ENCODE data around the gene MAGEA8. TPM values are rescaled to one million over a fixed set of nuclear protein-coding genes. Genes with fewer than 3 reads are reported as not detected.
"Not testable (repeated sequence)": the region's sequence is repeated elsewhere in the genome, so short reads cannot be mapped to it uniquely, and the experiment has no call there.

Gene MAGEA8
- total and polyA plus RNA-seq, 8 donors, result 0.15 to 0.45 (median 0.31) TPM; not detected in 2

- DNase-seq, result no peak
- ATAC-seq, result no peak
- no peak overlapping the region for H3K4me3 ChIP-seq
- H3K9me3 ChIP-seq, result no peaks in the 10 kb centered on the region
- no peaks in the 10 kb centered on the region for H3K27me3 ChIP-seq
- intact Hi-C loops (cut with DNase I), result no loop called here
- H3K27ac ChIP-seq, result no peak overlapping the region
- H3K4me1 ChIP-seq, result no peaks in the 10 kb centered on the region
- H3K36me3 ChIP-seq, result no peaks in the 10 kb centered on the region
- TF ChIP-seq, protein P1, sequence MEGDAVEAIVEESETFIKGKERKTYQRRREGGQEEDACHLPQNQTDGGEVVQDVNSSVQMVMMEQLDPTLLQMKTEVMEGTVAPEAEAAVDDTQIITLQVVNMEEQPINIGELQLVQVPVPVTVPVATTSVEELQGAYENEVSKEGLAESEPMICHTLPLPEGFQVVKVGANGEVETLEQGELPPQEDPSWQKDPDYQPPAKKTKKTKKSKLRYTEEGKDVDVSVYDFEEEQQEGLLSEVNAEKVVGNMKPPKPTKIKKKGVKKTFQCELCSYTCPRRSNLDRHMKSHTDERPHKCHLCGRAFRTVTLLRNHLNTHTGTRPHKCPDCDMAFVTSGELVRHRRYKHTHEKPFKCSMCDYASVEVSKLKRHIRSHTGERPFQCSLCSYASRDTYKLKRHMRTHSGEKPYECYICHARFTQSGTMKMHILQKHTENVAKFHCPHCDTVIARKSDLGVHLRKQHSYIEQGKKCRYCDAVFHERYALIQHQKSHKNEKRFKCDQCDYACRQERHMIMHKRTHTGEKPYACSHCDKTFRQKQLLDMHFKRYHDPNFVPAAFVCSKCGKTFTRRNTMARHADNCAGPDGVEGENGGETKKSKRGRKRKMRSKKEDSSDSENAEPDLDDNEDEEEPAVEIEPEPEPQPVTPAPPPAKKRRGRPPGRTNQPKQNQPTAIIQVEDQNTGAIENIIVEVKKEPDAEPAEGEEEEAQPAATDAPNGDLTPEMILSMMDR (IDR thresholded peaks at IDR 0.05), result no peak
These were observed 28.6 kb downstream of the MAGEA8 start for GRCh38 chrX:149909324-149910177.

DNA sequence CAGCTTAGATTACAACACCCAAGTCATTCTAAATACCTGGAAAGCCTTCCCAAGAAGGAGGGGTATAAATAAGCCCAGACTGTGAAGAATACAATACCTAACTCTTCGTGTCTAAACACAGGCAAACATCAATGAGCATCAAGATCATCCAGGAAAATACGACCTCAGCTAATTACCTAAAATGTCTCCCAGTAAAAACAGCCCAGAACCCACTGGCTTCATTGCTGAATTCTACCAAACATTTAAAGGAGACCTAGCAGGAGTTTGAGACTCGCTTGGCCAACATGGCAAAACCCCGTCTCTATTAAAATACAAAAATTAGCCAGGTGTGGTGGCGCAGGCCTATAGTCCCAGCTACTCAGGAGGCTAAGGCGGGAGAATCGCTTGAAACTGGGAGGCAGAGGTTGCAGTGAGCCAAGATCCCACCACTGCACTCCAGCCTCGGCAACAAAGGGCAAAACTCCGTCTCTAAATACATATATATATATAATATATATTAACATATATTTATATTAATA lies 29.3 kb downstream of the MAGEA8 start:
- no peak for DNase-seq
- Histone ChIP-seq H3K27me3 (no peaks in the 10 kb centered on the region), H3K4me1 (no peaks in the 10 kb centered on the region), H3K27ac (no peak overlapping the region), H3K9me3 (no peaks in the 10 kb centered on the region), H3K36me3 (no peaks in the 10 kb centered on the region), H3K4me3 (no peak overlapping the region)
- intact Hi-C loops (cut with DNase I), result no loop called here
- TF ChIP-seq, protein P1 (IDR thresholded peaks at IDR 0.05), result no peak
- no peak for ATAC-seq

- H3K27ac ChIP-seq, result no peak overlapping the region
- H3K4me1 ChIP-seq, result no peaks in the 10 kb centered on the region
- no peaks in the 10 kb centered on the region for H3K36me3 ChIP-seq
- intact Hi-C loops (cut with DNase I), result no loop called here
- DNase-seq (no peak), ATAC-seq (no peak)
- no peak overlapping the region for H3K4me3 ChIP-seq
- H3K27me3 ChIP-seq, result no peaks in the 10 kb centered on the region
- TF ChIP-seq, protein P1 (IDR thresholded peaks at IDR 0.05), result no peak
- no peaks in the 10 kb centered on the region for H3K9me3 ChIP-seq
These were observed 35.9 kb downstream of the MAGEA8 start for GRCh38 chrX:149916745-149917392.

GRCh38 chrX:149923836-149924235 lies 42.9 kb downstream of the MAGEA8 start:
- H3K4me3 ChIP-seq; H3K27me3 ChIP-seq; H3K4me1 ChIP-seq; H3K36me3 ChIP-seq; ATAC-seq; DNase-seq; H3K9me3 ChIP-seq; H3K27ac ChIP-seq; intact Hi-C loops (cut with DNase I): not testable (repeated sequence)

- H3K4me1 ChIP-seq; DNase-seq; H3K4me3 ChIP-seq; H3K27me3 ChIP-seq; ATAC-seq; H3K36me3 ChIP-seq; H3K9me3 ChIP-seq; H3K27ac ChIP-seq; intact Hi-C loops (cut with DNase I): not testable (repeated sequence)
These were observed 43.5 kb downstream of the MAGEA8 start for GRCh38 chrX:149924434-149924833.

DNA sequence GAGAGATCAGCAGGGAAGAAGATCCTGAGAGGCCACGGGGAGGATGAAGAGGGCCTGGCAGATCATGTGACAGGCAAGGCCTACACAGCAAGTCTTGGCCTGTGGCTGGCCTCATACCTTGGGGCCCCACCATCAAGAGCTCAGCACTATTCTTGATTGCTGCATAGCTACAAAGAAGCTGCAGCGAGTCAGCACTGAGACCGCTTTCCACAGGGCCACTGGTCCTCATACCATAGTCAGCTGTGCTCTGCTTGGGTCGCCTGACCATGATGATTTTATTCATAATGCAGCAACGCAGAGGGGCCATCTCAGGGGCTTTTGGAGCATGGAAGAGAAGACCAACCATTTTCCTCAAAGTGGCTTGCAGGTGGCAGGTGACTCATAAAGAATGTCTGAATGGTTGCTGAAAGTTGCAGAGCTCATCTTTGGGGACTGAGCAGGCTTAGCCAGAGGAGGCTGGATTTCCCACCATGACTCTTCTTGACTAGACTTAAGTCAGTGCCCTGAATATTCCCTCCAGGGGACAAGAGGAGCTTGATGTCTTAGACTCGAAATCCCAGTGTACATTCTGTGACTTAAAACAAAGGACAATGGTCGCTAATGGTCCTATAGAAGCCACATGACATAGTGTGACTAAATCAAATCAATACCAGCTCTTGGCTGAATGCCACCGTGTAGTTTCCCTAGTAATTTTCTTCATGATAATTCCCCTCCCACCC lies 46.4 kb downstream of the MAGEA8 start:
- H3K4me3 ChIP-seq; H3K4me1 ChIP-seq; H3K27me3 ChIP-seq; H3K27ac ChIP-seq; H3K36me3 ChIP-seq; ATAC-seq; H3K9me3 ChIP-seq; DNase-seq; intact Hi-C loops (cut with DNase I): not testable (repeated sequence)

DNA sequence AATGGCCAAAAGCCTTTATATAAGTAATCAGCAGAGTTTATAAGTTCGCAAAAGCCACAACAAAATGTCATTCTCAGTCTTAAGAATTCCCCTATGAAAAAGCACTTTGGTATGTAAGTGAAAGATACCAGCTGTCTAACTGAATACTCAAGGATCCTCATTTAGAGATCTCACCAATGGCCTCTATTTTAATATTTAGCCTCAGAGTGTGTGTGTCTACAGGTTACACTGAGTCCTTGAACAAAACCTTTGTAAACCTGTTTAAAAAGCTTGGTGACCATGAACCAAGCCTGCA lies 46.9 kb downstream of the MAGEA8 start:
- H3K9me3 ChIP-seq; ATAC-seq; intact Hi-C loops (cut with DNase I); H3K36me3 ChIP-seq; H3K4me1 ChIP-seq; DNase-seq; H3K27ac ChIP-seq; H3K27me3 ChIP-seq; H3K4me3 ChIP-seq: not testable (repeated sequence)

DNA sequence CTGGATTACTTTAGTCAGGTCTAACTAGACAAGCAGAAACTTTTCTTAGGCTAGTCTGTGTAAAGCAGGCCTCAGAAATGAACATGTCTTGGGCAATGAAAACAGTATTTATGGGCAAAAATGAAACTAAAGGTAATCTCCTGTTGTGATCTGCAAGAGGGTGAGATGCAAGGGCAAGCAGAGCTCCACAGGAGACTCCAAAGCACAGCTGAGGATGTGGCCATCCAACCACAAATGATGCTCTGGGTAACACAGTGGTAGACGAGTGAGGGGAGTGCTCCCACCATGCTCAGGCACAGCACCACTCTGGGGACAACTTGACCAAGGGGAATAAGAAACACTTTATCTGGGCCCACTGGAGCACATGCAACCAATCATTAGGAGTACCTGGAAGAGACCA lies 47.7 kb downstream of the MAGEA8 start:
- intact Hi-C loops (cut with DNase I); H3K27ac ChIP-seq; ATAC-seq; DNase-seq; H3K36me3 ChIP-seq; H3K9me3 ChIP-seq; H3K4me3 ChIP-seq; H3K27me3 ChIP-seq; H3K4me1 ChIP-seq: not testable (repeated sequence)

DNA sequence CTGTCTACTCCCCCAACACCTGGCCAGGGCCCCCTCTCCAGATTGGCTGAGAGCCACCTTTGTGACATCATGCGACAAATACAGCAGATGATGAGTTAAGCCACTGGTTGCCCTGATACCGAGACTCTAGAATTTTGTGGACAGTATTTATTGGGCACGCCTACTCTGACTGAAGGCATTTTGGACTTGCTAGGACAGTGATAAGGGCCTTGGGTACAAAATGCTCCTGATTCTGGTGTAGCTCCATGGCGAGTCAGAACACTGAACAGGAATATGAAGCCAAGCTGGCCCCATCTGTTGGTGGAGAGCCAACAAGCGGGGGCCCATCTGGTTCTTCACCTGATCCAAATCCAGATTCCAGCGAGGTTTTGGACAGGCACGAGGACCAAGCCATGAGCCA lies 48.4 kb downstream of the MAGEA8 start, which contains the start of gene HSFX4:
TSS of gene HSFX4 (plus strand) at position 174 of the 400 bp plus-strand sequence. CDS start at position 246, 72 bp downstream.
- H3K4me1 ChIP-seq; H3K27me3 ChIP-seq; ATAC-seq; H3K9me3 ChIP-seq; intact Hi-C loops (cut with DNase I); H3K4me3 ChIP-seq; DNase-seq; H3K27ac ChIP-seq: not testable (repeated sequence)
- H3K36me3 ChIP-seq, result peaks cover 0 to 11% of the 10 kb centered on the region in 2 donors
